ENCODE measurements around the gene RNF114.
"Not testable (repeated sequence)": the region's sequence is repeated elsewhere in the genome, so short reads cannot be mapped to it uniquely, and the experiment has no call there.

Gene RNF114

GRCh38 chr20:49928411-49929141 is 7.6 kb upstream of the RNF114 start:
- peak; percentile 92 for DNase-seq (ENCODE audit: low spot score)

GRCh38 chr20:49929142-49929494 is 7.1 kb upstream of the RNF114 start:
- DNase-seq (ENCODE audit: low spot score) = no peak

- DNase-seq (ENCODE audit: low spot score) = no peak
These were observed 448 bp upstream of the RNF114 start for GRCh38 chr20:49935746-49936152.

GRCh38 chr20:49937027-49937929 is 1.1 kb downstream of the RNF114 start:
- peak; percentile 26 for DNase-seq (ENCODE audit: low spot score)

- peak; percentile 69 for DNase-seq (ENCODE audit: low spot score)
These were observed 2.3 kb downstream of the RNF114 start for GRCh38 chr20:49938173-49939163.

- DNase-seq (ENCODE audit: low spot score) = no peak
These were observed 5.3 kb downstream of the RNF114 start for GRCh38 chr20:49941456-49941855.

GRCh38 chr20:49942303-49942702 is 6.1 kb downstream of the RNF114 start:
- DNase-seq (ENCODE audit: low spot score) = no peak

- DNase-seq (ENCODE audit: low spot score) = no peak
These were observed 6.7 kb downstream of the RNF114 start for GRCh38 chr20:49942942-49943341.

GRCh38 chr20:49945306-49945700 is 9.1 kb downstream of the RNF114 start:
- no peak for DNase-seq (ENCODE audit: low spot score)

GRCh38 chr20:49945701-49946477 is 9.7 kb downstream of the RNF114 start:
- DNase-seq (ENCODE audit: low spot score) = no peak

GRCh38 chr20:49948178-49948577 is 12.0 kb downstream of the RNF114 start:
- DNase-seq (ENCODE audit: low spot score) = no peak

- no peak for DNase-seq (ENCODE audit: low spot score)
These were observed 12.8 kb downstream of the RNF114 start for GRCh38 chr20:49948809-49949507.

- no peak for DNase-seq (ENCODE audit: low spot score)
These were observed 15.0 kb downstream of the RNF114 start for GRCh38 chr20:49951151-49951550.

- DNase-seq (ENCODE audit: low spot score) = no peak
These were observed 19.0 kb downstream of the RNF114 start for GRCh38 chr20:49955167-49955566.

GRCh38 chr20:49955830-49956396 is 19.7 kb downstream of the RNF114 start:
- not testable (repeated sequence) for DNase-seq (ENCODE audit: low spot score)

- no peak for DNase-seq (ENCODE audit: low spot score)
These were observed 20.5 kb downstream of the RNF114 start for GRCh38 chr20:49956689-49957088.

- peak; percentile 84 for DNase-seq (ENCODE audit: low spot score)
These were observed 21.1 kb downstream of the RNF114 start for GRCh38 chr20:49957089-49957938.

- DNase-seq (ENCODE audit: low spot score) = no peak
These were observed 25.2 kb downstream of the RNF114 start for GRCh38 chr20:49961413-49961812.
